ENCODE results near the gene SMURF1. TPM values are rescaled to one million over a fixed set of nuclear protein-coding genes. Genes with fewer than 3 reads are reported as not detected.

The SMURF1 gene
- total RNA-seq, 1 donor from 2014 or later: 51.3 TPM

DNA sequence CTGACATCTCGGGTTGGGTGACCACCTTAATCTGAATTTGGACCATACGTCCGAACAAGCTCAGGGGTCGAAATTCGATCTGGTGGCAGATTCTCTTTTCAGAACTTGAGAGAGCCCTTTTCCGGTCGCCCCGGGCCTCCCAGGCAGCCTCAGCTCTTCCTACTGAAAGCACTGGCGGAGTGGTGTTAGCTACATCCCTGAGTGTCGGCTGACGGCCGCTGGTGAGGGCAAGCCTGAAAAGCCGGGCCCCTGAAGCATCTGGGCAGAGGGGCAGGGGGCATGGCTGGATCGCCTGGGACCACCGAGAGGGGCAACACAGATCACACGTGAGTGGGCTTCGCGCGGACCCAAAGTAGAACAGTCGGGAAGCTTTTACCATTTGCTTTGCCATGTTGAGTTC is 116.1 kb downstream of the SMURF1 start:
- Histone ChIP-seq H3K27me3 (ENCODE audit: control insufficient read depth, insufficient read depth, low read length) (no peaks in the 10 kb centered on the region), H3K4me3 (ENCODE audit: low read depth, low read length) (no peak overlapping the region), H3K36me3 (ENCODE audit: control insufficient read depth, insufficient read depth, low read length) (peaks cover 4% of the 10 kb centered on the region)
- DNase-seq (ENCODE audit: low read depth): no peak
- TF ChIP-seq, protein P1, sequence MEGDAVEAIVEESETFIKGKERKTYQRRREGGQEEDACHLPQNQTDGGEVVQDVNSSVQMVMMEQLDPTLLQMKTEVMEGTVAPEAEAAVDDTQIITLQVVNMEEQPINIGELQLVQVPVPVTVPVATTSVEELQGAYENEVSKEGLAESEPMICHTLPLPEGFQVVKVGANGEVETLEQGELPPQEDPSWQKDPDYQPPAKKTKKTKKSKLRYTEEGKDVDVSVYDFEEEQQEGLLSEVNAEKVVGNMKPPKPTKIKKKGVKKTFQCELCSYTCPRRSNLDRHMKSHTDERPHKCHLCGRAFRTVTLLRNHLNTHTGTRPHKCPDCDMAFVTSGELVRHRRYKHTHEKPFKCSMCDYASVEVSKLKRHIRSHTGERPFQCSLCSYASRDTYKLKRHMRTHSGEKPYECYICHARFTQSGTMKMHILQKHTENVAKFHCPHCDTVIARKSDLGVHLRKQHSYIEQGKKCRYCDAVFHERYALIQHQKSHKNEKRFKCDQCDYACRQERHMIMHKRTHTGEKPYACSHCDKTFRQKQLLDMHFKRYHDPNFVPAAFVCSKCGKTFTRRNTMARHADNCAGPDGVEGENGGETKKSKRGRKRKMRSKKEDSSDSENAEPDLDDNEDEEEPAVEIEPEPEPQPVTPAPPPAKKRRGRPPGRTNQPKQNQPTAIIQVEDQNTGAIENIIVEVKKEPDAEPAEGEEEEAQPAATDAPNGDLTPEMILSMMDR (IDR thresholded peaks at IDR 0.05; ENCODE audit: insufficient read depth, low read length, poor library complexity, severe bottlenecking): no peak

DNA sequence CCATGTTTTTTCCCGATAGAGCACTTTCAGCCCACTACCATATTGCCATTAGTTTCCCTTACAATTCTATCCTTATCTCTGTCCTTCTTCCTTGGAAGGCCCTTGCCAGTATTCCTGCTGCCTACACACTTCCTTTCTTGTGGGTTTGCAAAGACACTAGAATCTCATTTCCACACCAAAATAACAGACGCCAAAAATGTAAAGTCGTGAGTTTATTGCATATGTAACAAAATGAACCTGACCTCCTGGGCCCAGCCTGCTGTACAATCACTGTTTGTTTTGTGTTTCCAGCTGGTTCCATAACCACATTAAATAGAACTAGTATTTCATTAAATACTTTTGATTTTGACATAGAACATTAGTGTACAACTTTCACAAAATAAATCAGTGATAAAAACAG is 116.7 kb downstream of the SMURF1 start:
- peaks cover 4% of the 10 kb centered on the region for H3K36me3 ChIP-seq (ENCODE audit: control insufficient read depth, insufficient read depth, low read length)
- H3K4me3 ChIP-seq (ENCODE audit: low read depth, low read length): no peak overlapping the region
- no peak for DNase-seq (ENCODE audit: low read depth)
- no peaks in the 10 kb centered on the region for H3K27me3 ChIP-seq (ENCODE audit: control insufficient read depth, insufficient read depth, low read length)
- TF ChIP-seq, protein P1 (IDR thresholded peaks at IDR 0.05; ENCODE audit: insufficient read depth, low read length, poor library complexity, severe bottlenecking): no peak

DNA sequence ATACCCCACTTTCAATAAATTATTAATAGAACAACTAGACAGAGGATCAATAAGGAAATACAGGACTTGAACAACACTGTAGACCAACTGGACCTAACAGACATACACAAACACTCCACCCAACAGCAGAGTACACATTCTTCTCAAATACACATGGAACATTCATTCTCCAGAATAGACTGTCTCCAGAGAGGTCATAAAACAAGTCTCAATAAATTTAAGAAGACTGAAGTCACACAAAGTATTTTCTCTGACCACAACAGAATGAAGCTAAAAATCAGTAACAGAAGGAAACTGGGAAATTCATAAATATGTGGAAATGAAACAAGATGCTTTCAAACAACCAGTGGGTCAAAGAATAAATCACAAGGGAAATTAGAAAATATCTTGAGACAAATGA is 119.8 kb downstream of the SMURF1 start:
- no peak for DNase-seq (ENCODE audit: low read depth)
- Histone ChIP-seq H3K4me3 (ENCODE audit: low read depth, low read length) (no peak overlapping the region), H3K36me3 (ENCODE audit: control insufficient read depth, insufficient read depth, low read length) (no peaks in the 10 kb centered on the region), H3K27me3 (ENCODE audit: control insufficient read depth, insufficient read depth, low read length) (no peaks in the 10 kb centered on the region)
- TF ChIP-seq, protein P1 (IDR thresholded peaks at IDR 0.05; ENCODE audit: insufficient read depth, low read length, poor library complexity, severe bottlenecking): no peak

DNA sequence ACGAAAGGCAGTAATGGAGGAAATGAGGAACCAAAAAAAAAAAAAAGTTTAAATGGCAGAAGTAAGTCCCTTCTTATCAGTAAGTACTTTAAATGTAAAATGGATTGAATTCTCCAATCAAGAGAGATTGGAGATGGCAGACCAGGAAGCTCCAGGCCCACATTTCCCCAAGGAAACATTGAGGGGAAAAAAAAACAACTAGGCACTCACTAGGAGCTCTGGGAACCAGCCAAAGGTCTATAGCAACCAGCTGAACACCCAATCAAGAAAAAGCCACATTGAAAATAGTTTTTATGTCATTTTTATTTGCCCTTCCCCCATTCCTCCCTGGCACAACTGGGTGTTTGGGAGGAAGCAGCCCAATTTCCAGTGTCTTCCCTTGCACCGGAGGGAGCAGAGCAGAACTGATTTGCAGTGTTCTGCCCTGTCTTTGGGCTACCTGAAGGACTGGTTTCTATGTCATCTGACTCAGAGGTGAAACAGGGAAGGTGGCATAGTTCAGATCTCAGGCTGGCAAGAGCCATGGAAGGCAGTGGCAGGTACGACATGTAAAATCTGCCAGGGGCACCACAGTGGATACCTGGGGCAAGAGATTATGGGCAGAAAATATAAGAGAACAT is 121.9 kb downstream of the SMURF1 start:
- no peaks in the 10 kb centered on the region for H3K36me3 ChIP-seq (ENCODE audit: control insufficient read depth, insufficient read depth, low read length)
- no peaks in the 10 kb centered on the region for H3K27me3 ChIP-seq (ENCODE audit: control insufficient read depth, insufficient read depth, low read length)
- no peak for DNase-seq (ENCODE audit: low read depth)
- H3K4me3 ChIP-seq (ENCODE audit: low read depth, low read length): no peak overlapping the region
- TF ChIP-seq, protein P1 (IDR thresholded peaks at IDR 0.05; ENCODE audit: insufficient read depth, low read length, poor library complexity, severe bottlenecking): no peak

DNA sequence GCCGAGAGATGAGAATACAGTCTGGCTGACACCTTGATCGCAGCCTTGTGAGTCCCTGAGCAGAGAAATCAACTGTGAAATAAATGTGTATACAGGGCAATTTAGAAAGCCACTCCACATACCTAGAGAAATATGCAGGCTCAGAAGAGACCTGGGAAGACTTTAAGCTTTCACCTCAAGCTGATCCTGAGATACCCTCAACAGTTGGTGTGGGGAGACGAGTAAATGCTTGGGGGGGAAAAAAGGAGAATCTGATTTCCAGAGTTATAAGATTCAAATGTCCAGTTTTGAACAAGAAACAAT is 123.5 kb downstream of the SMURF1 start:
- Histone ChIP-seq H3K4me3 (ENCODE audit: low read depth, low read length) (no peak overlapping the region), H3K27me3 (ENCODE audit: control insufficient read depth, insufficient read depth, low read length) (no peaks in the 10 kb centered on the region), H3K36me3 (ENCODE audit: control insufficient read depth, insufficient read depth, low read length) (no peaks in the 10 kb centered on the region)
- TF ChIP-seq, protein P1 (IDR thresholded peaks at IDR 0.05; ENCODE audit: insufficient read depth, low read length, poor library complexity, severe bottlenecking): no peak
- DNase-seq (ENCODE audit: low read depth): no peak

All from kidney epithelial cell (primary cell).